H1 (cell line): ENCODE data around the gene ZNF697. TPM values are rescaled to one million over a fixed set of nuclear protein-coding genes. Genes with fewer than 3 reads are reported as not detected.
"Not testable (repeated sequence)": the region's sequence is repeated elsewhere in the genome, so short reads cannot be mapped to it uniquely, and the experiment has no call there.

ENCODE experiments used
- CTCF ChIA-PET: fragments of 300-600 bp; sonication (Branson Sonifier 250); formaldehyde crosslinking; loops from one replicate; lab custom pipeline; 2021; ENCODE audit not compliant: partially characterized antibody; lab: Charles Lee
- POLR2A ChIA-PET: fragments of 300-600 bp; sonication (Branson Sonifier 250); formaldehyde crosslinking; loops from one replicate; lab custom pipeline; 2021; ENCODE audit warnings: inconsistent platforms; ENCODE audit not compliant: partially characterized antibody; lab: Charles Lee
- DNase-seq, 2 experiments: peaks; one replicate each; pipeline versions ENCODE4 v3.0.0 to v3.0.0-alpha.2; 2010 to 2022; ENCODE audit warnings: low spot score in 2 of 2, low read depth in 1 of 2, mixed read lengths in 1 of 2
- FAIRE-seq: peaks from 2 replicates; lab custom pipeline; 2011; peaks lifted over from hg19 to GRCh38; lab: Jason Lieb, UNC
- H2AFZ ChIP-seq: 2 replicates; pipeline ENCODE4 v1.8.1; 2012; ENCODE audit warnings: low read length, inconsistent platforms
- H2AK5ac ChIP-seq: 2 replicates; pipeline ENCODE4 v1.6.1; 2013; ENCODE audit warnings: low read depth, low read length
- H2BK120ac ChIP-seq: replicated peaks from 2 replicates; pipeline ENCODE3; 2013; ENCODE audit warnings: low read depth, low read length, inconsistent platforms
- H2BK12ac ChIP-seq: 2 replicates; pipeline ENCODE4 v1.6.1; 2013; ENCODE audit warnings: low read depth, low read length
- H2BK15ac ChIP-seq: 2 replicates; pipeline ENCODE4 v1.6.1; 2013; ENCODE audit warnings: low read length
- H2BK20ac ChIP-seq: 2 replicates; pipeline ENCODE4 v1.6.1; 2013; ENCODE audit warnings: low read length
- H2BK5ac ChIP-seq: 2 replicates; pipeline ENCODE4 v1.6.1; 2013; ENCODE audit warnings: low read depth, low read length
- H3K14ac ChIP-seq: 2 replicates; pipeline ENCODE4 v1.6.1; 2013; ENCODE audit warnings: inconsistent platforms; ENCODE audit not compliant: insufficient read length
- H3K18ac ChIP-seq: 2 replicates; pipeline ENCODE4 v1.6.1; 2013; ENCODE audit warnings: low read length; ENCODE audit errors: extremely low read depth
- H3K23ac ChIP-seq: 2 replicates; pipeline ENCODE4 v1.6.1; 2013; ENCODE audit warnings: inconsistent platforms; ENCODE audit not compliant: insufficient read length
- H3K23me2 ChIP-seq: 2 replicates; pipeline ENCODE4 v1.6.1; 2013; ENCODE audit warnings: low read depth, low read length
- H3K27ac ChIP-seq: 2 replicates; pipeline ENCODE4 v1.6.1; 2011; ENCODE audit warnings: low read depth, low read length, inconsistent platforms
- H3K27me3 ChIP-seq, 4 experiments: replicated peaks in 1 of 4; 1 replicate in 1 of 4; 2 replicates in 3 of 4; pipeline versions ENCODE4 v1.6.1 to v1.8.1; 2011 to 2013; ENCODE audit warnings: low read length in 3 of 4, mild to moderate bottlenecking in 3 of 4, inconsistent platforms in 2 of 4, mixed read lengths in 2 of 4, moderate library complexity in 1 of 4; ENCODE audit not compliant: control insufficient read depth in 3 of 4, insufficient read depth in 3 of 4; ENCODE audit errors: extremely low read depth in 1 of 4
- H3K36me3 ChIP-seq, 4 experiments: 2 replicates each; pipeline versions ENCODE4 v1.6.1 to v1.8.1; 2011 to 2013; ENCODE audit warnings: mild to moderate bottlenecking in 4 of 4, low read length in 3 of 4, moderate library complexity in 2 of 4, control low read depth in 1 of 4, inconsistent platforms in 1 of 4; ENCODE audit not compliant: insufficient read depth in 4 of 4, control insufficient read depth in 2 of 4
- H3K4ac ChIP-seq: replicated peaks from 2 replicates; pipeline ENCODE3; 2013; ENCODE audit warnings: low read length, low read depth, mixed read lengths, inconsistent platforms; ENCODE audit not compliant: insufficient read length
- H3K4me1 ChIP-seq, 4 experiments: replicated peaks in 1 of 4; 1 replicate in 1 of 4; 2 replicates in 3 of 4; pipeline versions ENCODE4 v1.6.1 to v1.8.1; 2011 to 2013; ENCODE audit warnings: low read length in 3 of 4, inconsistent platforms in 2 of 4, mixed read lengths in 1 of 4; ENCODE audit not compliant: insufficient read depth in 4 of 4, control insufficient read depth in 3 of 4
- H3K4me2 ChIP-seq, 2 experiments: 2 replicates each; pipeline versions ENCODE4 v1.6.1 to v1.8.1; 2011 to 2013; ENCODE audit warnings: low read depth in 2 of 2, low read length in 2 of 2, control low read depth in 1 of 2, inconsistent platforms in 1 of 2, mild to moderate bottlenecking in 1 of 2; ENCODE audit not compliant: insufficient read depth in 1 of 2
- H3K4me3 ChIP-seq, 4 experiments: fragments of 200-600, 300-600 bp in 1 of 4; sonication (generic), shearing (Covaris generic), sonication (Bioruptor Twin) in 1 of 4; 2 replicates each; pipeline versions ENCODE4 v1.5.1 to v1.8.1; 2011 to 2016; ENCODE audit warnings: low read length in 4 of 4, low read depth in 3 of 4, control low read depth in 2 of 4, inconsistent platforms in 2 of 4, mild to moderate bottlenecking in 2 of 4, mixed read lengths in 1 of 4, moderate library complexity in 1 of 4; ENCODE audit not compliant: insufficient read depth in 2 of 4; ENCODE audit errors: extremely low read depth in 1 of 4
- H3K56ac ChIP-seq: replicated peaks from 2 replicates; pipeline ENCODE3; 2013; ENCODE audit warnings: low read depth, mild to moderate bottlenecking, mixed read lengths, low read length, inconsistent platforms; ENCODE audit not compliant: insufficient read length
- H3K79me1 ChIP-seq: 2 replicates; pipeline ENCODE4 v1.6.1; 2013; ENCODE audit warnings: low read depth, low read length, control low read depth
- H3K79me2 ChIP-seq, 2 experiments: 2 replicates each; pipeline versions ENCODE4 v1.6.1 to v1.8.1; 2012 to 2013; ENCODE audit warnings: low read length in 2 of 2, mild to moderate bottlenecking in 2 of 2, inconsistent platforms in 1 of 2; ENCODE audit not compliant: insufficient read depth in 2 of 2, control insufficient read depth in 1 of 2
- H3K9ac ChIP-seq, 4 experiments: replicated peaks in 1 of 4; 1 replicate in 1 of 4; 2 replicates in 3 of 4; pipeline versions ENCODE4 v1.6.1 to v1.8.1; 2011 to 2013; ENCODE audit warnings: low read depth in 3 of 4, low read length in 3 of 4, control low read depth in 2 of 4, mild to moderate bottlenecking in 2 of 4, moderate library complexity in 2 of 4, inconsistent platforms in 1 of 4; ENCODE audit errors: extremely low read depth in 1 of 4
- H3K9me3 ChIP-seq, 2 experiments: 2 replicates each; pipeline versions ENCODE4 v1.6.1 to v1.8.1; 2012 to 2013; ENCODE audit warnings: mild to moderate bottlenecking in 2 of 2, moderate library complexity in 2 of 2, control low read depth in 1 of 2, inconsistent platforms in 1 of 2, low read depth in 1 of 2, low read length in 1 of 2, mixed read lengths in 1 of 2; ENCODE audit not compliant: insufficient read depth in 2 of 2
- H4K20me1 ChIP-seq, 2 experiments: replicated peaks in 1 of 2; 2 replicates each; pipeline versions ENCODE3 to v1.8.1; 2011 to 2013; ENCODE audit warnings: inconsistent platforms in 2 of 2, low read length in 2 of 2, mild to moderate bottlenecking in 1 of 2; ENCODE audit not compliant: insufficient read depth in 2 of 2, control insufficient read depth in 1 of 2
- H4K5ac ChIP-seq: 2 replicates; pipeline ENCODE4 v1.6.1; 2013; ENCODE audit warnings: low read length, low read depth, mixed read lengths, inconsistent platforms; ENCODE audit not compliant: insufficient read length
- H4K8ac ChIP-seq: 2 replicates; pipeline ENCODE4 v1.8.0; 2013; ENCODE audit warnings: mild to moderate bottlenecking, moderate library complexity, low read length, inconsistent platforms; ENCODE audit not compliant: insufficient read depth; ENCODE audit errors: extremely low read depth
- H4K91ac ChIP-seq: replicated peaks from 2 replicates; pipeline ENCODE3; 2013; ENCODE audit warnings: low read length, mixed read lengths, inconsistent platforms; ENCODE audit not compliant: insufficient read length
- WGBS, 2 experiments: shearing (Covaris generic) in 1 of 2; methylation state at CpG; one replicate each; pipeline versions ENCODE4 v1.1.6 to v1.1.7; 2013 to 2015; ENCODE audit warnings: low lambda C conversion rate in 2 of 2, mixed read lengths in 2 of 2, inconsistent platforms in 1 of 2, low coverage in 1 of 2, missing lambda C conversion rate in 1 of 2; ENCODE audit not compliant: insufficient replicate concordance in 2 of 2, insufficient coverage in 1 of 2, insufficient read length in 1 of 2; ENCODE audit errors: extremely low coverage in 1 of 2, missing lambda C conversion rate in 1 of 2; 5-methylcytosine and 5-hydroxymethylcytosine counted together
- polyA plus RNA-seq, 7 experiments: library from polyadenylated mRNA; depleted of rRNA in 3 of 7; stranded (reverse) in 5 of 7; unstranded in 2 of 7; fragments of >200 nt in 5 of 7; fragments of 200-250 nt in 2 of 7; gene quantifications; 1 replicate in 5 of 7; 2 replicates in 1 of 7; 4 replicates in 1 of 7; pipeline versions ENCODE4 v1.2.1 to v1.2.3, GENCODE V29; 2011 to 2013; ENCODE audit warnings: missing spikeins in 2 of 7, mixed read lengths in 2 of 7
- total RNA-seq: library from RNA; stranded (reverse); fragmentation: NEBNext Ultra II Directional; extraction: Animal tissue kit (Norgen Biotek cat#: 25700); gene quantifications from 2 replicates; pipeline ENCODE4 v1.2.1, GENCODE V29; 2021

Gene ZNF697
- total and polyA plus RNA-seq, 2 of the 8 experiments (the other 6 are each of a cell fraction or from before 2014, with no cell fraction given), result 5.6 to 18.3 TPM

DNA sequence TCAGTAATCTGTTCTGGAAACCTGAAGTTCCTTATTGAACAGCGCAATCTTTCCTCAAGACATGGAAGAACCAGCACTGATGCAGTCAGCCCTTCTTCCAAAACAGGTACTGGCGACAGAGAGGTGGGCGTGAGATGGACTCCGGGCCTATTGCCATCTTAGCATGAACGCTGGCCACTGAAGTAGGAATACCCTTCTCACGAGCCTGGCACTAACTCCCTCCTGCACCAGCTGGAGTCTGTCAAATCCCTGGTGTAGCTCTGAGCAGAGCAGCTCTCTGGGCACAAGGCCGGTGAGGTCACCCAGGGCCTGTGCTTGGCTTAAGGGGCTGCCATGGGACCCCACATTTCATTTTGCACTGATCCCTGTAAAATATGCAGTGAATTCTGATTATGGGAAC lies 33.0 kb downstream of the ZNF697 start:
- H3K14ac ChIP-seq, H2BK20ac ChIP-seq, FAIRE-seq, H3K4me1 ChIP-seq, H2BK12ac ChIP-seq, H3K23me2 ChIP-seq, H3K79me2 ChIP-seq, H3K9me3 ChIP-seq, H3K36me3 ChIP-seq, H3K4me3 ChIP-seq, H2AK5ac ChIP-seq, H2BK120ac ChIP-seq, H3K18ac ChIP-seq, H3K79me1 ChIP-seq, H3K9ac ChIP-seq, H4K91ac ChIP-seq, H3K27me3 ChIP-seq, H3K4ac ChIP-seq, H3K27ac ChIP-seq, DNase-seq, H4K8ac ChIP-seq, H3K4me2 ChIP-seq, H3K23ac ChIP-seq, H2AFZ ChIP-seq, H4K20me1 ChIP-seq, H2BK5ac ChIP-seq, H2BK15ac ChIP-seq, H4K5ac ChIP-seq, H3K56ac ChIP-seq: not testable (repeated sequence)
- 85% methylated on average over 7 of the region's 7 CpGs; no CpG with 5 or more reads in 1 of the 2 experiments for WGBS, 2 experiments
- CTCF ChIA-PET, result interaction anchor here (1.1 to 29.8 kb wide), 8 partner anchors 11 to 128 kb away, joined by 3 to 786 read pairs (median 14); partner anchors contain the start of gene ZNF697
- POLR2A ChIA-PET, result interaction anchor here (0.9 to 9.1 kb wide), 7 partner anchors 15 to 130 kb away, joined by 3 to 40 read pairs (median 5); partner anchors contain the start of genes PHGDH and ZNF697
